Activated T-cell treated with anti-CD3 and anti-CD28 coated beads for 4 hours (primary cell): Measurements from ENCODE around the gene CDH13.

ENCODE experiments used
- DNase-seq: peaks from one replicate; pipeline ENCODE4 v3.0.0-alpha.2; 2020

CDH13 gene

GRCh38 chr16:82751020-82751419 lies 124.3 kb downstream of the CDH13 start:
- DNase-seq: no peak

GRCh38 chr16:82752172-82752571 lies 125.4 kb downstream of the CDH13 start:
- no peak for DNase-seq

- no peak for DNase-seq
Observed at GRCh38 chr16:82753821-82754220, 127.1 kb downstream of the CDH13 start.

- no peak for DNase-seq
Observed at GRCh38 chr16:82754716-82755513, 128.1 kb downstream of the CDH13 start.

- DNase-seq: no peak
Observed at GRCh38 chr16:82755570-82756282, 129.0 kb downstream of the CDH13 start.

- no peak for DNase-seq
Observed at GRCh38 chr16:82756283-82756599, 129.5 kb downstream of the CDH13 start.

GRCh38 chr16:82758406-82758805 lies 131.6 kb downstream of the CDH13 start:
- DNase-seq: no peak

- no peak for DNase-seq
Observed at GRCh38 chr16:82758904-82759303, 132.1 kb downstream of the CDH13 start.

- DNase-seq: no peak
Observed at GRCh38 chr16:82761236-82761635, 134.5 kb downstream of the CDH13 start.

- DNase-seq: no peak
Observed at GRCh38 chr16:82761858-82762257, 135.1 kb downstream of the CDH13 start.

GRCh38 chr16:82763371-82763770 lies 136.6 kb downstream of the CDH13 start:
- no peak for DNase-seq

GRCh38 chr16:82767198-82767597 lies 140.4 kb downstream of the CDH13 start:
- DNase-seq: no peak

- DNase-seq: no peak
Observed at GRCh38 chr16:82767808-82768207, 141.0 kb downstream of the CDH13 start.

GRCh38 chr16:82769845-82770244 lies 143.1 kb downstream of the CDH13 start:
- DNase-seq: no peak

- DNase-seq: no peak
Observed at GRCh38 chr16:82772215-82772614, 145.4 kb downstream of the CDH13 start.

- DNase-seq: no peak
Observed at GRCh38 chr16:82773018-82773417, 146.2 kb downstream of the CDH13 start.

GRCh38 chr16:82776470-82777146 lies 149.8 kb downstream of the CDH13 start:
- DNase-seq: no peak

GRCh38 chr16:82782715-82783251 lies 156.0 kb downstream of the CDH13 start:
- DNase-seq: no peak

- no peak for DNase-seq
Observed at GRCh38 chr16:82783933-82784572, 157.3 kb downstream of the CDH13 start.

- no peak for DNase-seq
Observed at GRCh38 chr16:82784573-82784968, 157.8 kb downstream of the CDH13 start.

GRCh38 chr16:82788225-82788624 lies 161.5 kb downstream of the CDH13 start:
- no peak for DNase-seq

GRCh38 chr16:82788919-82789318 lies 162.2 kb downstream of the CDH13 start:
- DNase-seq: no peak

- DNase-seq: no peak
Observed at GRCh38 chr16:82792693-82793092, 165.9 kb downstream of the CDH13 start.
